Esophagus muscularis mucosa (tissue), 4 donors: ENCODE data around the gene HHIP. TPM values are rescaled to one million over a fixed set of nuclear protein-coding genes. Genes with fewer than 3 reads are reported as not detected.
"Not testable (repeated sequence)": the region's sequence is repeated elsewhere in the genome, so short reads cannot be mapped to it uniquely, and the experiment has no call there.

ENCODE experiments used
- DNase-seq: peaks from one replicate; pipeline ENCODE4 v3.0.0-alpha.2; 2017; ENCODE audit errors: extremely low spot score
- H3K27ac ChIP-seq, 4 donors: fragments of 200-600 bp; sonication (generic); replicated peaks in 1 of 4; 1 replicate in 3 of 4; 2 replicates in 1 of 4; pipeline ENCODE4 v1.5.1; 2016 to 2019; ENCODE audit warnings: mild to moderate bottlenecking in 1 of 4
- H3K27me3 ChIP-seq, 4 donors: fragments of 200-600 bp; sonication (generic); one replicate each; pipeline versions ENCODE4 v1.5.1 to v1.6.0; 2016 to 2019
- H3K36me3 ChIP-seq, 4 donors: fragments of 200-600 bp; sonication (generic); one replicate each; pipeline ENCODE4 v1.5.1; 2016 to 2019
- H3K4me1 ChIP-seq, 4 donors: fragments of 200-600 bp; sonication (generic); one replicate each; pipeline ENCODE4 v1.5.1; 2016 to 2019
- H3K4me3 ChIP-seq, 4 donors: fragments of 200-600 bp; sonication (generic); 1 replicate in 2 of 4; 2 replicates in 2 of 4; pipeline ENCODE4 v1.5.1; 2016 to 2019; ENCODE audit warnings: mild to moderate bottlenecking in 4 of 4, moderate library complexity in 1 of 4
- H3K9me3 ChIP-seq, 4 donors: fragments of 200-600 bp; sonication (generic); 1 replicate in 3 of 4; 2 replicates in 1 of 4; pipeline ENCODE4 v1.5.1; 2016 to 2019
- CTCF ChIP-seq, 3 experiments: fragments of 200-600 bp in 2 of 3; fragments of 450-650 bp in 1 of 3; sonication (generic) in 2 of 3; IDR thresholded peaks; one replicate each; pipeline ENCODE4 v1.5.1; 2017 to 2019; ENCODE audit warnings: antibody characterized with exemption in 3 of 3, mild to moderate bottlenecking in 2 of 3, moderate library complexity in 1 of 3
- EP300 ChIP-seq: sonication (generic); formaldehyde crosslinking; IDR thresholded peaks from one replicate; pipeline ENCODE4 v1.6.1; 2017; ENCODE audit warnings: antibody characterized with exemption
- POLR2A ChIP-seq: fragments of 450-650 bp; IDR thresholded peaks from one replicate; pipeline ENCODE4 v1.6.1; 2017; ENCODE audit warnings: antibody characterized with exemption, moderate library complexity, mild to moderate bottlenecking, low read depth
- POLR2AphosphoS5 ChIP-seq, 2 donors: sonication (generic); formaldehyde crosslinking; IDR thresholded peaks; one replicate each; pipeline ENCODE4 v1.6.1; 2017; ENCODE audit warnings: antibody characterized with exemption in 2 of 2
- WGBS: methylation state at CpG from one replicate; pipeline ENCODE4 v1.1.5; 2018; 5-methylcytosine and 5-hydroxymethylcytosine counted together
- intact Hi-C: fragments of 100-400 bp; cut with DNase I; formaldehyde crosslinking; loops from one replicate; pipeline ENCODE4 v1.15.1; 2023
- total RNA-seq, 4 donors: library from RNA; depleted of rRNA; stranded (reverse); fragments of >200 nt; gene quantifications; one replicate each; pipeline versions ENCODE4 v1.1.0 to v1.2.1, GENCODE V29; 2016

Gene HHIP
- total RNA-seq, 4 donors from 2014 or later = under 0.01 to 0.75 (median 0.15) TPM

GRCh38 chr4:144748814-144749555, 103.0 kb downstream of the HHIP start:
- Histone ChIP-seq H3K4me3 (no peak overlapping the region), H3K27ac (no peak overlapping the region), H3K27me3 (no peaks in the 10 kb centered on the region), H3K36me3 (no peaks in the 10 kb centered on the region), H3K4me1 (no peaks in the 10 kb centered on the region), H3K9me3 (no peaks in the 10 kb centered on the region)
- WGBS = 90% methylated on average over 3 of the region's 4 CpGs
- no peak for DNase-seq
- intact Hi-C loops = no loop called here
- TF ChIP-seq CTCF (IDR thresholded peaks at IDR 0.05) (no peak), POLR2A (no peak), EP300 (no peak)

GRCh38 chr4:144750348-144750747, 104.4 kb downstream of the HHIP start:
- H3K9me3 ChIP-seq = no peaks in the 10 kb centered on the region
- no peak for DNase-seq
- H3K4me1 ChIP-seq = no peaks in the 10 kb centered on the region
- TF ChIP-seq EP300 (no peak), POLR2AphosphoS5 (IDR thresholded peaks at IDR 0.05) (no peak), CTCF (IDR thresholded peaks at IDR 0.05) (no peak), POLR2A (no peak)
- H3K27ac ChIP-seq = no peak overlapping the region
- no peaks in the 10 kb centered on the region for H3K36me3 ChIP-seq
- intact Hi-C loops = no loop called here
- H3K4me3 ChIP-seq = no peak overlapping the region
- no peaks in the 10 kb centered on the region for H3K27me3 ChIP-seq
- 69% methylated on average over 2 of the region's 2 CpGs for WGBS

GRCh38 chr4:144754562-144755410, 108.8 kb downstream of the HHIP start:
- Histone ChIP-seq H3K4me3 (no peak overlapping the region), H3K27ac (no peak overlapping the region), H3K36me3 (no peaks in the 10 kb centered on the region), H3K4me1 (no peaks in the 10 kb centered on the region), H3K9me3 (peaks cover 0 to 5% (median 0%) of the 10 kb centered on the region in 4 donors), H3K27me3 (no peaks in the 10 kb centered on the region)
- no peak for DNase-seq
- TF ChIP-seq CTCF (IDR thresholded peaks at IDR 0.05) (no peak), EP300 (no peak), POLR2AphosphoS5 (IDR thresholded peaks at IDR 0.05) (no peak), POLR2A (no peak)
- intact Hi-C loops = no loop called here
- 77% methylated on average over 3 of the region's 3 CpGs for WGBS

GRCh38 chr4:144757969-144758368, 112.0 kb downstream of the HHIP start:
- intact Hi-C loops = no loop called here
- DNase-seq = no peak
- no peaks in the 10 kb centered on the region for H3K27me3 ChIP-seq

GRCh38 chr4:144768809-144769208, 122.9 kb downstream of the HHIP start:
- H3K27ac ChIP-seq, H3K36me3 ChIP-seq, H3K4me1 ChIP-seq, H3K4me3 ChIP-seq, DNase-seq, intact Hi-C loops, H3K27me3 ChIP-seq: not testable (repeated sequence)
- H3K9me3 ChIP-seq = peaks cover 0 to 13% (median 6%) of the 10 kb centered on the region in 4 donors
- 55% methylated on average over 8 of the region's 8 CpGs for WGBS

More at GRCh38 chr4:144757969-144758368, 112.0 kb downstream of the HHIP start:
- no peak overlapping the region for H3K4me3 ChIP-seq
- H3K4me1 ChIP-seq = no peaks in the 10 kb centered on the region
- H3K27ac ChIP-seq = no peak overlapping the region
- no peaks in the 10 kb centered on the region for H3K36me3 ChIP-seq
- no peak for TF ChIP-seq POLR2AphosphoS5 (IDR thresholded peaks at IDR 0.05)
- no peak for TF ChIP-seq CTCF (IDR thresholded peaks at IDR 0.05)
- 79% methylated on average over 1 of the region's 1 CpG for WGBS
- peaks cover 0 to 5% (median 0%) of the 10 kb centered on the region in 4 donors for H3K9me3 ChIP-seq
